K562 (cell line): ENCODE measurements around the gene MSL3.

ENCODE experiments used
- CTBP1 ChIP-seq: fragments of 450-650 bp; IDR thresholded peaks from 2 replicates; pipeline ENCODE4 v1.6.1; 2016; ENCODE audit warnings: borderline replicate concordance
- CTCF ChIP-seq, 3 experiments: IDR thresholded peaks in 2 of 3; conservative IDR thresholded peaks in 1 of 3; 2 replicates each; pipeline ENCODE4 v1.5.1; 2011 to 2012; ENCODE audit warnings: low read length in 3 of 3, mild to moderate bottlenecking in 3 of 3, control low read depth in 2 of 3, improper control_type of control experiment in 1 of 3, inconsistent platforms in 1 of 3, low read depth in 1 of 3, mixed read lengths in 1 of 3, moderate library complexity in 1 of 3; ENCODE audit not compliant: insufficient read depth in 2 of 3
- NCOR1 ChIP-seq: fragments of 450-650 bp; IDR thresholded peaks from 2 replicates; pipeline ENCODE4 v1.6.1; 2016; ENCODE audit warnings: mild to moderate bottlenecking, moderate library complexity
- POLR2A ChIP-seq: fragments of 450-650 bp; conservative IDR thresholded peaks from 2 replicates; pipeline ENCODE4 v1.6.1; 2016
- RNF2 ChIP-seq: sonication (generic); IDR thresholded peaks from 2 replicates; pipeline ENCODE4 v1.6.1; 2016
- TBP ChIP-seq: optimal IDR thresholded peaks from 2 replicates; pipeline ENCODE3; 2011; ENCODE audit warnings: low read depth, low read length, improper control_type of control experiment
- TF ChIP-seq, protein P1 (sequence below): fragments of 450-650 bp; conservative IDR thresholded peaks from 2 replicates; pipeline ENCODE4 v1.6.1; 2016; ENCODE audit warnings: missing genetic modification characterization, low read depth, mild to moderate bottlenecking, control low read depth, missing compliant biosample characterization
- TF ChIP-seq, protein P2 (sequence below): sonication (generic); formaldehyde crosslinking; IDR thresholded peaks from 2 replicates; pipeline ENCODE4 v1.9.0; 2022; ENCODE audit warnings: mild to moderate bottlenecking, missing genetic modification reagents

DNA sequence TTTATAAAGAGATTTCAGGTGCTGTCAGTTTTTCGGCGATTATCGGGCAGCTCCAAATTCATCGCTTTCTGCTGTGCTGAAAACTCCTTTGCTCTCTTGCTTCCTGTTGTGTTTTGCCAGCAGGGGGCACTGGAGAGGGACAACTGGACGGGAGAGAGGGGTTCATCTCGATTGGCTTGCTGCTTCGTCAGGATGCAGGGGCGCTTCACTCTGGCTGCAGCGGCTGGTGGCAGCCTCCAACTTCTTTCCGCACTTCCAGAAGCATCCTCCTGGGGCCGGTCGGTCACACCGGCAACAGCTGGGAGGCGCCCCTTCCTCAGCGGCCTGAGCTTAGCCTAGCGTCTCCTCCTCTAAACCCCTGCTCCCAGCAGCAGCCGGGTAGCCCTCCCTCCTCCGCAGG, 29.5 kb downstream of the MSL3 start:
- TF ChIP-seq CTCF (IDR thresholded peaks at IDR 0.05 in 2 of 3, conservative IDR thresholded peaks at IDR 0.05 in 1 of 3; ENCODE audit: insufficient read depth in 2 of 3, low read depth in 1 of 3, low read length in 3 of 3): peak; percentile 61 to 67 (median 62)
- TF ChIP-seq TBP: no peak
- no peak for TF ChIP-seq POLR2A
- TF ChIP-seq, protein P1, sequence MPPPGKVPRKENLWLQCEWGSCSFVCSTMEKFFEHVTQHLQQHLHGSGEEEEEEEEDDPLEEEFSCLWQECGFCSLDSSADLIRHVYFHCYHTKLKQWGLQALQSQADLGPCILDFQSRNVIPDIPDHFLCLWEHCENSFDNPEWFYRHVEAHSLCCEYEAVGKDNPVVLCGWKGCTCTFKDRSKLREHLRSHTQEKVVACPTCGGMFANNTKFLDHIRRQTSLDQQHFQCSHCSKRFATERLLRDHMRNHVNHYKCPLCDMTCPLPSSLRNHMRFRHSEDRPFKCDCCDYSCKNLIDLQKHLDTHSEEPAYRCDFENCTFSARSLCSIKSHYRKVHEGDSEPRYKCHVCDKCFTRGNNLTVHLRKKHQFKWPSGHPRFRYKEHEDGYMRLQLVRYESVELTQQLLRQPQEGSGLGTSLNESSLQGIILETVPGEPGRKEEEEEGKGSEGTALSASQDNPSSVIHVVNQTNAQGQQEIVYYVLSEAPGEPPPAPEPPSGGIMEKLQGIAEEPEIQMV (tag): no peak
- TF ChIP-seq, protein P2, sequence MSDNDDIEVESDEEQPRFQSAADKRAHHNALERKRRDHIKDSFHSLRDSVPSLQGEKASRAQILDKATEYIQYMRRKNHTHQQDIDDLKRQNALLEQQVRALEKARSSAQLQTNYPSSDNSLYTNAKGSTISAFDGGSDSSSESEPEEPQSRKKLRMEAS: no peak
- TF ChIP-seq NCOR1: no peak
- TF ChIP-seq CTBP1: no peak
- no peak for TF ChIP-seq RNF2
